Left kidney (tissue), 2 donors: ENCODE data around the gene ENOX1. TPM values are rescaled to one million over a fixed set of nuclear protein-coding genes. Genes with fewer than 3 reads are reported as not detected.

ENCODE experiments used
- DNase-seq: peaks from one replicate; pipeline ENCODE4 v3.0.0-alpha.2; 2013
- polyA plus RNA-seq: library from polyadenylated mRNA; unstranded; fragments of 120-200 nt; gene quantifications from one replicate; pipeline ENCODE4 v1.2.1, GENCODE V29; 2013; ENCODE audit not compliant: insufficient read length

ENOX1 gene
- polyA plus RNA-seq, 1 donor: 8.8 TPM

- no peak for DNase-seq
Measured at GRCh38 chr13:43387880-43388279, 398.9 kb downstream of the ENOX1 start.

GRCh38 chr13:43383498-43384165 is 403.1 kb downstream of the ENOX1 start:
- DNase-seq: no peak

GRCh38 chr13:43379738-43380137 is 407.0 kb downstream of the ENOX1 start:
- DNase-seq: no peak

GRCh38 chr13:43377973-43378372 is 408.8 kb downstream of the ENOX1 start:
- no peak for DNase-seq

DNA sequence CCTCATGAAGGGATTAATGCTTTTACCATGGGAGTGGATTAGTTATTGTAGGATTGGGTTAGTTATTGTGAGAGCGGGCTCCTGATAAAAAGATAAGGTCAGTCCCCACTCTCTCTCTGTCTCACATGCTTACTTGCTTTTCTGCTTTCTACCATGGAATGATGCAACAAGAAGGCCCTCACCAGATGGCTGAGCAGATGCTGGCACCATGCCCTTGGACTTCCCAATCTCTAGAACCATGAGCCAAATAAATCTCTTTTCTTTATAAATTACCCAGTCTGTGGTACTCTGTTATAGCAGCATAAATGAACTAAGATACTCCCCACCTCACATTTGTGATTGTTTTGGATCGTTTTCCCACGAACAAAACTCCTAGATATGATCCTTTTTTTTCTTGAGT is 409.6 kb downstream of the ENOX1 start:
- DNase-seq: no peak

GRCh38 chr13:43376596-43376995 is 410.2 kb downstream of the ENOX1 start:
- DNase-seq: no peak

DNA sequence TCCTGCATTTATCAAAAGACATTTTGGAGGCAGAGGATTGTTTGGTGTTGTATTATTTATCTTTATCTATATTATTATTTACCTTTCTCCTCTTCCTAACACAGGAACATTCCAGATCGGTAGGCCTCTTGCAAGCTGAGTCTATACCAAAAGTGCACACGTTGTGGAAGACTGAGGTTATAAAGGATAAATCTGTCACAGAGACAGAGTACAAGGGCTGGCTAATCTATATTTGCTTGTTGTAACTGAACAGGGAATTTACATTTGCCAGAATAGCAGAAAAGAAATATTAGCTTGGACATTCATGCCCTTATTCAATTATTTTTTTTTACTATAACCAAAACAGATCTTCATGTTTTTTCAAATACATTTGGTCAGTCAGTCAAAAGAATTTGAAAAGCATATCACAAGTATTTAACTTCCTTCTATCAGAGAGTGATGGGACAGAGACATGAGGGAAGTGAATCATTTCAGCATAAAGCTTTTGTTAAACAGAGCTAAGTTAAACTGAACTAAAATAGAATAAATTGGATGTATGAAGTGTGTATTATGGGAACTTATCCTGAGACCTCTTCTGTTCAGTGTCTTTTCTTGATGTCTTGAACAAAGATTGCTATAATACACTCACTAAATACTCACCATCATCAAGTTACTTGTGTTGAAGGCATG is 410.8 kb downstream of the ENOX1 start:
- DNase-seq: no peak

DNA sequence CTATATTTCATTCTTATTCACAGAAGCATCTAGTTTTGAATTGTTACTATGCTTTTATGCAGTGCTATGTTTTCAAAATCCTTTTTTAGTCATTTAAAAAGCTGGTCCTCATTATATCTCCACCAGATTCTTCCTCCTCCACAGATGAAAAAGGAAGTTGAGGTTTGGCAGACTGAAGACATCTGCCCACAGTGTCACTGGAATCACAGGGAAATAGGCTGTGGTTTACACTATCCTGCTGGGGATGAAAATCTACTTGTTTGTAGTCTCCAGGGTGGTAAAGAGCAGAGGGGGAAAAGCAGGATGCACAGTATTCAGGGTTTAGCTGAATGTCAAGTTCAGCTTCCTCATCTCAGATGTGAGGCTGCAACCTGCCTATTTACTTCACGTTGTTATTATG is 412.2 kb downstream of the ENOX1 start:
- no peak for DNase-seq

DNA sequence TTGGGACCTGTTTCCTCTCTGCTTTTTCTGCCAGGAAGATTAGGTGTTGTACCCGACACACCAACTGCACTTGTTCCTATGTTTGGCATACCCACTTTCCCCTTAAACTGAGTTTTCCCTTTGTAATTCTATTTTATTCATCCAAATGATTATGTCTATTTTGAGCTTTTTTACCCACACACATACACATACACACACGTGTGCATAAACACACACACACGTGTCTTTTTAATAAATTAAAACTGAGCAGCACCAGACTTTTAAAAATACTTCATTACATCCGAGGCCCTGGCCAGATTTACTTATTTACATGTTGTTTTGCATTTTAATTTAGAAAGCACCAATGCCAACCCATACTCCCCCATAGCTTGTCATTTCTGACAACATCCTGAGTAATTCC is 413.4 kb downstream of the ENOX1 start:
- no peak for DNase-seq

DNA sequence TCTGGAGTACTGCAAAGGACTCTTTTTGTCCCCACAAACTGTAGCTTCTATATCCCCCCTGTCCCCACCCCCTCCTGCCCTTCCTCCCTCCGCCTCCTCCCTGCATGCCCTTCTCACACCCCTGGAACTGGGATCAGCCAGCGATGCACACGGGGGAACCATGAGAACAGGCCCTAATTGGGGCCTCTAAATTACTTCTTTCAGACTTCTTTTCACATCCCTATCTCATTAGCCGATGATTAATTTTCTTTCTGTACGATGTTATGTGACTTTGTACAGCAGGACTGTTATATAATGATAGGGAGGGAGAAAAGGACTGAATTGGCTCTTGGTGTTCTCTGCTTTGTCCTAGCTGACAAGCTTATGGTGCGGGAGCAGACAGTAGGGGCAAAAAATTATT is 415.9 kb downstream of the ENOX1 start:
- DNase-seq: no peak

- no peak for DNase-seq
Measured at GRCh38 chr13:43369319-43369718, 417.5 kb downstream of the ENOX1 start.

DNA sequence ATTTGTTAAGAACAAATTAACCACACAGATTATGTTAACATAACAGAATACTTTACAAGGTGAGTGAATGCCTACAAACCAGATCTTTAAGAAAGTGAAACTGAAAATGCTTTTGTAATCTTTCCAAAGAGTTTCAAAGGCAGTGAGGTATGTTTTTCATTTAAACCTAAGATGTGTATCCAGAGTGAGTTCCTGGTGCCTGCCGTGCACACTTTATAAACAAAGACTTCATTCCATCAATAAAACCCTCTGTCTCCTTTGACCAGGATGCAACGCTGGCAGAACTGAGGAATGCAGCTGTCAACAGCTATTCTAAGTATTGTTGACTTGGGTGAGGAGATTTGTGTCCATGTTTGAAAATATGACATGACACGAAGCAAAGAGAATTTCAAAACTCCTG is 418.8 kb downstream of the ENOX1 start:
- no peak for DNase-seq

- DNase-seq: no peak
Measured at GRCh38 chr13:43365039-43365344, 421.8 kb downstream of the ENOX1 start.

DNA sequence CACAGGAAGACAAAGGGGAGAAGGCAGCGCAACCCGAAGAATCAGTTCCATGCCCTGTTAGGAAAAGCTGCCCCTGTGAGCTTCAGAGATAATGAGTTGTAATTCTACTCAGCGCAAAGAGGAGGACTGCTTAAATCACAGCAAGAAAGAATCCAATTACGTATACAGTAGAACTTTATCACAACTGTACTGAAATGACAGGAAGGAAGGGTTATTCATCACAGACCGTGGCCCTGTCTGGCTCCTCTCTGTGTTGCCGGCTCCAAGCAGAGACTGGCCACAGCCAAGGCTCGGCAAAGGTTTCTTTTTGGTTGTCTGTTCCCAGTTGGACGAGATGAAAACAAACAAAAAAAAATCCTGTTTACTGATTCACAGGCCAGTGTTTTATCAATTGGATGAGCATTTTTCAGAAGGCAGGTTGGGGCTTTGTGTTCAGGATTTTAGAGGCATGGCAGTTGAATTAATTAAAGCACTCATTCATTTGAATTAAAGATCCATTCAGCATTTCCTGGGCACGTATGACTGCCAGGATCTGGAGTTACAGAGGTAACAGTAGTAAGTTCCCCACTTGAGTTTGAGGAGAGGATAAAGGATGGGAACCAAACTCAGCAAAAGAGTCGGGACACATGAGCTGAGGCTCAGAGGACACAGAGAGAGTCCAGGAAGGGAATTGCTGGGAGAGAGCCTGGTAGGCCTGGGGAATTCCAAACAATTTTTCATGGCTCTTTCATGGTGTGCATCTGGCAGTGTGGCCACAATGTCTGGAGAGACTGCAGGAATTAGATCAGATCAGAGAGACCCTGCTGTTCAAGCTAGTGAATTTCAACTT is 422.3 kb downstream of the ENOX1 start:
- DNase-seq: no peak

- no peak for DNase-seq
Measured at GRCh38 chr13:43363156-43363953, 423.4 kb downstream of the ENOX1 start.

DNA sequence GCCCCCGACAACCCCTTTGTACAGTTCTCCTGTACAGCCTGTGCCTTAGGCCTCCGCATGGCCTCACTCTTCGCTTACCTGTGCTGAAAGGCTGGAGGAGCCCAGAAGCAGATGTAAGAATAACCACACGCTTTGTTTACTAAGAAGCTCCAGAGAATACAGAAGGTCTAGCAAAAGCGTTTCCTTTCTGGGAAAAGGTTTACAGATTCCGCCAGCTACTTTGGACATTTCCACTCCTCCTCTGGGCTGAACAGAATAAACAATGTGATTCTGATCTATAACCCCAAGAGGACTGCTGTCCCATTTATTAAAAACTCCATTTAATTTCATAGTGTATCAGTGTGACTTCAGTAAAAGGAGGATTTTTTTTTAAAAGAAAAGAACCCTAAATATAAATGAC is 424.2 kb downstream of the ENOX1 start:
- DNase-seq: no peak

GRCh38 chr13:43360892-43361610 is 425.7 kb downstream of the ENOX1 start:
- DNase-seq: no peak

- no peak for DNase-seq
Measured at GRCh38 chr13:43360171-43360570, 426.6 kb downstream of the ENOX1 start.

DNA sequence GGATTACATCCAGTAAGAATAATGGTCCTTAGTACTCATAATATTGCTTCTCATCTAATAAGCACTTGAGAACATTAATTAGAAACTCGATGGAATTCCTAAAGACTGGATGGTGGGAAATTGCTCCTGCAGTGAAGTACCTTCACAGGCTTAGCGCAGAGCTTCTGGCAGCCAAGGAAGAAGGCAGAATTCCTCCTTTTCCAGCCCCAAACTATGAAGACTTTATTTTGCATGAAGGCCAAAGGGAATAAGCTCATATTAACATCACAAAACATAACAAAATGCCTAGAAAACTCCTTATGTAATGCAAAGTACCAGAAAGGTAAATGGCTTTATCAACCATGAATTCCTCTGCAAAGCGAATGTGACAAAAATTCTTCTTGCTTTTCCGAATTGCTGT is 427.2 kb downstream of the ENOX1 start:
- DNase-seq: no peak

- DNase-seq: no peak
Measured at GRCh38 chr13:43357564-43357963, 429.2 kb downstream of the ENOX1 start.

- DNase-seq: no peak
Measured at GRCh38 chr13:43356567-43356966, 430.2 kb downstream of the ENOX1 start.

GRCh38 chr13:43355774-43356173 is 431.0 kb downstream of the ENOX1 start:
- DNase-seq: no peak
